Ascending aorta (tissue), 2 donors: ENCODE results near the gene ARHGAP33. TPM values are rescaled to one million over a fixed set of nuclear protein-coding genes. Genes with fewer than 3 reads are reported as not detected.

Experiments used
- DNase-seq, 2 donors: peaks; one replicate each; pipeline ENCODE4 v3.0.0-alpha.2; 2019; ENCODE audit warnings: low spot score in 2 of 2
- H3K27ac ChIP-seq, 2 donors: fragments of 200-600 bp; sonication (generic); one replicate each; pipeline ENCODE4 v1.5.1; 2016 to 2017; ENCODE audit warnings: mild to moderate bottlenecking in 1 of 2
- H3K27me3 ChIP-seq: fragments of 200-600 bp; sonication (generic); one replicate; pipeline ENCODE4 v1.5.1; 2017
- H3K36me3 ChIP-seq, 2 donors: fragments of 200-600 bp; sonication (generic); one replicate each; pipeline ENCODE4 v1.5.1; 2016
- H3K4me1 ChIP-seq, 2 donors: fragments of 200-600 bp; sonication (generic); one replicate each; pipeline ENCODE4 v1.5.1; 2016 to 2017; ENCODE audit warnings: mild to moderate bottlenecking in 1 of 2
- H3K4me3 ChIP-seq, 2 donors: fragments of 200-600 bp; sonication (generic); one replicate each; pipeline ENCODE4 v1.5.1; 2016 to 2017; ENCODE audit warnings: mild to moderate bottlenecking in 1 of 2
- H3K9me3 ChIP-seq, 2 donors: fragments of 200-600 bp; sonication (generic); one replicate each; pipeline ENCODE4 v1.5.1; 2016
- CTCF ChIP-seq, 3 experiments: fragments of 200-600 bp in 2 of 3; fragments of 450-650 bp in 1 of 3; sonication (generic) in 2 of 3; IDR thresholded peaks; one replicate each; pipeline ENCODE4 v1.5.1; 2016 to 2019; ENCODE audit warnings: antibody characterized with exemption in 3 of 3, mild to moderate bottlenecking in 1 of 3, moderate library complexity in 1 of 3
- intact Hi-C: fragments of 100-400 bp; cut with DNase I; formaldehyde crosslinking; loops from one replicate; pipeline ENCODE4 v1.15.1; 2023
- total RNA-seq: library from RNA; depleted of rRNA; stranded (reverse); fragments of >200 nt; gene quantifications from one replicate; pipeline ENCODE4 v1.1.0, GENCODE V29; 2016

ARHGAP33 gene
- total RNA-seq, 1 donor from 2014 or later = 8.7 TPM

GRCh38 chr19:35805526-35806102 lies 30.2 kb downstream of the ARHGAP33 start:
- intact Hi-C loops = no loop called here
- no peaks in the 10 kb centered on the region for H3K27me3 ChIP-seq

GRCh38 chr19:35806597-35806996 lies 31.2 kb downstream of the ARHGAP33 start:
- Histone ChIP-seq H3K4me1 (no peaks in the 10 kb centered on the region), H3K36me3 (no peaks in the 10 kb centered on the region), H3K27ac (no peak overlapping the region), H3K27me3 (no peaks in the 10 kb centered on the region), H3K9me3 (no peaks in the 10 kb centered on the region), H3K4me3 (no peak overlapping the region)
- intact Hi-C loops = no loop called here
- TF ChIP-seq CTCF (IDR thresholded peaks at IDR 0.05) = no peak
- DNase-seq = no peak

More at GRCh38 chr19:35805526-35806102, 30.2 kb downstream of the ARHGAP33 start:
- no peak for TF ChIP-seq CTCF (IDR thresholded peaks at IDR 0.05)
- H3K4me1 ChIP-seq = no peaks in the 10 kb centered on the region
- H3K9me3 ChIP-seq = no peaks in the 10 kb centered on the region
- no peaks in the 10 kb centered on the region for H3K36me3 ChIP-seq
- H3K4me3 ChIP-seq = no peak overlapping the region
- DNase-seq = no peak
- H3K27ac ChIP-seq = no peak overlapping the region

- TF ChIP-seq CTCF (IDR thresholded peaks at IDR 0.05) = no peak
- DNase-seq = no peak
- H3K36me3 ChIP-seq = no peaks in the 10 kb centered on the region
- intact Hi-C loops = no loop called here
- no peak overlapping the region for H3K4me3 ChIP-seq
- H3K27me3 ChIP-seq = no peaks in the 10 kb centered on the region
- H3K4me1 ChIP-seq = no peaks in the 10 kb centered on the region
- no peak overlapping the region for H3K27ac ChIP-seq
- no peaks in the 10 kb centered on the region for H3K9me3 ChIP-seq
These were observed 32.3 kb downstream of the ARHGAP33 start for GRCh38 chr19:35807633-35808032.

- no peak for TF ChIP-seq CTCF (IDR thresholded peaks at IDR 0.05)
- no peak for DNase-seq
- Histone ChIP-seq H3K4me1 (no peaks in the 10 kb centered on the region), H3K9me3 (no peaks in the 10 kb centered on the region), H3K4me3 (no peak overlapping the region), H3K27ac (no peak overlapping the region), H3K36me3 (no peaks in the 10 kb centered on the region), H3K27me3 (no peaks in the 10 kb centered on the region)
- intact Hi-C loops = no loop called here
These were observed 36.2 kb downstream of the ARHGAP33 start for GRCh38 chr19:35811317-35812219.

- Histone ChIP-seq H3K4me1 (no peaks in the 10 kb centered on the region), H3K27ac (no peak within 1 kb of the TSS)
- intact Hi-C loops = no loop called here
These were observed 37.1 kb downstream of the ARHGAP33 start, which contains the start of gene PRODH2 for GRCh38 chr19:35812220-35813042. Gene PRODH2 (minus strand): TSS chr19:35812845. CDS start chr19:35812805, 40 bp downstream.

More at GRCh38 chr19:35812220-35813042, 37.1 kb downstream of the ARHGAP33 start, which contains the start of gene PRODH2:
- DNase-seq = no peak
- Histone ChIP-seq H3K36me3 (no peaks in the 10 kb centered on the region), H3K4me3 (no peak within 1 kb of the TSS), H3K9me3 (no peaks in the 10 kb centered on the region), H3K27me3 (no peaks in the 10 kb centered on the region)
- TF ChIP-seq CTCF (IDR thresholded peaks at IDR 0.05) = no peak
